Activated CD8-positive, alpha-beta T cell treated with anti-CD3 and anti-CD28 coated beads for 36 hours (primary cell): ENCODE results near the gene TCF12. TPM values are rescaled to one million over a fixed set of nuclear protein-coding genes. Genes with fewer than 3 reads are reported as not detected.
"Not testable (repeated sequence)": the region's sequence is repeated elsewhere in the genome, so short reads cannot be mapped to it uniquely, and the experiment has no call there.

Experiments
- ATAC-seq: fragments of 200-7000 bp; cut with Tn5 transposase; one replicate; pipeline ENCODE4 v1.10.0; 2021; ENCODE audit warnings: mild to moderate bottlenecking, moderate library complexity
- CTCF ChIA-PET: fragments of 350-600 bp; sonication (Branson Sonifier 250); formaldehyde crosslinking; loops from one replicate; lab custom pipeline; 2021; ENCODE audit warnings: antibody characterized with exemption; lab: Charles Lee
- POLR2A ChIA-PET: fragments of 350-600 bp; sonication (Branson Sonifier 250); formaldehyde crosslinking; loops from one replicate; lab custom pipeline; 2021; ENCODE audit warnings: antibody characterized with exemption; lab: Charles Lee
- DNase-seq: peaks from one replicate; pipeline ENCODE4 v3.0.0-alpha.2; 2020
- H3K27ac Mint-ChIP-seq: one replicate; pipeline ENCODE4 v1.8.0; 2021; ENCODE audit warnings: mild to moderate bottlenecking, mixed read lengths
- H3K27me3 Mint-ChIP-seq: one replicate; pipeline ENCODE4 v1.8.0; 2021; ENCODE audit warnings: mixed read lengths
- H3K36me3 Mint-ChIP-seq: one replicate; pipeline ENCODE4 v1.8.0; 2021; ENCODE audit warnings: low read depth, mixed read lengths
- H3K4me1 Mint-ChIP-seq: one replicate; pipeline ENCODE4 v1.8.0; 2021; ENCODE audit warnings: low read depth, mixed read lengths
- H3K4me3 Mint-ChIP-seq: one replicate; pipeline ENCODE4 v1.8.0; 2021; ENCODE audit warnings: mild to moderate bottlenecking, moderate library complexity, mixed read lengths
- H3K9me3 Mint-ChIP-seq: one replicate; pipeline ENCODE4 v1.8.0; 2021; ENCODE audit warnings: mixed read lengths
- CTCF ChIP-seq: fragments of 200-600 bp; IDR thresholded peaks from one replicate; pipeline ENCODE4 v1.8.0; 2022; ENCODE audit warnings: antibody characterized with exemption, mild to moderate bottlenecking
- intact Hi-C: fragments of 100-400 bp; cut with micrococcal nuclease; formaldehyde crosslinking; loops from one replicate; pipeline ENCODE4 v1.10.0; 2022
- total RNA-seq, 2 experiments: library from RNA; stranded (reverse); gene quantifications; one replicate each; pipeline ENCODE4 v1.2.3, GENCODE V29; 2021

The TCF12 gene
- total RNA-seq, 2 experiments from 2014 or later: 60.5 to 67.4 TPM

- TF ChIP-seq CTCF: no peak
- intact Hi-C loops: no loop called here
- Mint-ChIP-seq H3K4me3 (no peak overlapping the region), H3K9me3 (peaks cover 12% of the 10 kb centered on the region), H3K27me3 (no peaks in the 10 kb centered on the region), H3K36me3 (peaks cover 33% of the 10 kb centered on the region), H3K27ac (no peak overlapping the region), H3K4me1 (peaks cover 24% of the 10 kb centered on the region)
- ChIA-PET POLR2A (interaction anchor here (1.1 kb wide), 1 partner anchor 9 kb away, joined by 4 read pairs; no protein-coding TSS in a partner anchor), CTCF (no interaction called here)
- no peak for ATAC-seq
- DNase-seq: no peak
Measured at GRCh38 chr15:56948764-56949101, 30.3 kb downstream of the TCF12 start.

- Mint-ChIP-seq H3K4me3 (no peak overlapping the region), H3K27ac (no peak overlapping the region), H3K4me1 (peaks cover 23% of the 10 kb centered on the region), H3K9me3 (peaks cover 15% of the 10 kb centered on the region), H3K36me3 (peaks cover 35% of the 10 kb centered on the region), H3K27me3 (no peaks in the 10 kb centered on the region)
- ChIA-PET POLR2A (no interaction called here), CTCF (no interaction called here)
- ATAC-seq (no peak), DNase-seq (no peak)
- no peak for TF ChIP-seq CTCF
- intact Hi-C loops: no loop called here
Measured at GRCh38 chr15:56950979-56951378, 32.5 kb downstream of the TCF12 start.

- ChIA-PET POLR2A (no interaction called here), CTCF (no interaction called here)
- no peaks in the 10 kb centered on the region for H3K27me3 Mint-ChIP-seq
- DNase-seq: no peak
- no peak for ATAC-seq
- peaks cover 15% of the 10 kb centered on the region for H3K9me3 Mint-ChIP-seq
- intact Hi-C loops: no loop called here
- peaks cover 20% of the 10 kb centered on the region for H3K4me1 Mint-ChIP-seq
- peaks cover 30% of the 10 kb centered on the region for H3K36me3 Mint-ChIP-seq
- H3K4me3 Mint-ChIP-seq: no peak overlapping the region
- no peak overlapping the region for H3K27ac Mint-ChIP-seq
- no peak for TF ChIP-seq CTCF
Measured at GRCh38 chr15:56953790-56954189, 35.3 kb downstream of the TCF12 start.

- CTCF ChIA-PET, POLR2A ChIA-PET: not testable (repeated sequence)
- peaks cover 15% of the 10 kb centered on the region for H3K9me3 Mint-ChIP-seq
Measured at GRCh38 chr15:56955011-56955410, 36.6 kb downstream of the TCF12 start.

GRCh38 chr15:56956538-56956937, 38.1 kb downstream of the TCF12 start:
- ChIA-PET POLR2A (no interaction called here), CTCF (no interaction called here)
- no peak overlapping the region for H3K4me3 Mint-ChIP-seq
- TF ChIP-seq CTCF: no peak
- no peak for DNase-seq
- H3K4me1 Mint-ChIP-seq: peaks cover 28% of the 10 kb centered on the region
- ATAC-seq: no peak
- H3K36me3 Mint-ChIP-seq: peaks cover 23% of the 10 kb centered on the region
- no peaks in the 10 kb centered on the region for H3K27me3 Mint-ChIP-seq
- peaks cover 15% of the 10 kb centered on the region for H3K9me3 Mint-ChIP-seq
- intact Hi-C loops: no loop called here
- no peak overlapping the region for H3K27ac Mint-ChIP-seq

More at GRCh38 chr15:56955011-56955410, 36.6 kb downstream of the TCF12 start:
- intact Hi-C loops, H3K27me3 Mint-ChIP-seq, H3K27ac Mint-ChIP-seq, H3K4me3 Mint-ChIP-seq, DNase-seq, ATAC-seq: not testable (repeated sequence)
- peaks cover 25% of the 10 kb centered on the region for H3K4me1 Mint-ChIP-seq
- H3K36me3 Mint-ChIP-seq: peaks cover 27% of the 10 kb centered on the region
